Muscle layer of duodenum (tissue), 2 donors: Measurements from ENCODE around the gene CCDC186.

Experiments used
- H3K27ac ChIP-seq: one replicate; pipeline ENCODE4 v1.7.0; 2013; ENCODE audit warnings: mild to moderate bottlenecking, low read length
- H3K27me3 ChIP-seq: one replicate; pipeline ENCODE4 v1.7.0; 2013; ENCODE audit warnings: low read depth, mild to moderate bottlenecking, control low read depth, low read length
- H3K36me3 ChIP-seq, 2 donors: one replicate each; pipeline ENCODE4 v1.7.0; 2013; ENCODE audit warnings: low read length in 2 of 2, control low read depth in 1 of 2, mild to moderate bottlenecking in 1 of 2; ENCODE audit not compliant: insufficient read depth in 2 of 2, control insufficient read depth in 1 of 2
- H3K4me1 ChIP-seq, 2 donors: one replicate each; pipeline ENCODE4 v1.7.0; 2013; ENCODE audit warnings: low read length in 2 of 2, mild to moderate bottlenecking in 2 of 2, control low read depth in 1 of 2, moderate library complexity in 1 of 2; ENCODE audit not compliant: insufficient read depth in 2 of 2, control insufficient read depth in 1 of 2
- H3K4me3 ChIP-seq, 2 donors: one replicate each; pipeline ENCODE4 v1.7.0; 2013; ENCODE audit warnings: low read length in 2 of 2, low read depth in 1 of 2, mild to moderate bottlenecking in 1 of 2
- H3K9me3 ChIP-seq, 2 donors: one replicate each; pipeline ENCODE4 v1.7.0; 2013; ENCODE audit warnings: low read length in 2 of 2, control low read depth in 1 of 2, mild to moderate bottlenecking in 1 of 2; ENCODE audit not compliant: control insufficient read depth in 1 of 2
- donor health status: healthy.

CCDC186 gene

GRCh38 chr10:114081911-114082583, 92.0 kb downstream of the CCDC186 start:
- H3K27me3 ChIP-seq: no peaks in the 10 kb centered on the region
- H3K4me3 ChIP-seq: peak overlapping the region in 1 of 2 donors; percentile 12
- no peaks in the 10 kb centered on the region for H3K4me1 ChIP-seq
- no peak overlapping the region for H3K27ac ChIP-seq
- H3K36me3 ChIP-seq: no peaks in the 10 kb centered on the region
- H3K9me3 ChIP-seq: no peaks in the 10 kb centered on the region

DNA sequence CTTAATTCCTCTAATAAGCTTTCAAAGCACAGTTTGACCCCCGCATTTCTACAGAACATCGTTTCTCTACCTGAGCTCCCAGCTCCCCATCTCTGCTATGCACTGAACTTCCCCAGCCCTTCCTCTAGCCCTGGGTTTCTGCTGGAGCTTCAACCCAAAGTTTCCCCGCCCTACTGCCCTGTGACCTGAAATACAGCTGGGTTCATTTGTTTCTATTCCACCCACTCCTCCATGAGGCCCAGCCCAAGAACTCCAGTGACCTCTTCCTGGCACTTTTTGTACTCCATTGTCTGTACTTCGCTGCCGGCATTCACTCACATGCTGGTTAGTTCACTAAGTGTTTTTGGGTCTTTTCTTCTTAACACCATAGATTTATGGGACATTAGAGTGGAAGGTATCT, 94.6 kb downstream of the CCDC186 start:
- Histone ChIP-seq H3K27ac (no peak overlapping the region), H3K36me3 (no peaks in the 10 kb centered on the region), H3K9me3 (no peaks in the 10 kb centered on the region), H3K27me3 (no peaks in the 10 kb centered on the region), H3K4me1 (no peaks in the 10 kb centered on the region), H3K4me3 (no peak overlapping the region)

- no peaks in the 10 kb centered on the region for H3K9me3 ChIP-seq
- H3K36me3 ChIP-seq: no peaks in the 10 kb centered on the region
- H3K27ac ChIP-seq: no peak overlapping the region
- H3K27me3 ChIP-seq: no peaks in the 10 kb centered on the region
- no peaks in the 10 kb centered on the region for H3K4me1 ChIP-seq
- no peak overlapping the region for H3K4me3 ChIP-seq
Measured at GRCh38 chr10:114078346-114078745, 95.7 kb downstream of the CCDC186 start.

DNA sequence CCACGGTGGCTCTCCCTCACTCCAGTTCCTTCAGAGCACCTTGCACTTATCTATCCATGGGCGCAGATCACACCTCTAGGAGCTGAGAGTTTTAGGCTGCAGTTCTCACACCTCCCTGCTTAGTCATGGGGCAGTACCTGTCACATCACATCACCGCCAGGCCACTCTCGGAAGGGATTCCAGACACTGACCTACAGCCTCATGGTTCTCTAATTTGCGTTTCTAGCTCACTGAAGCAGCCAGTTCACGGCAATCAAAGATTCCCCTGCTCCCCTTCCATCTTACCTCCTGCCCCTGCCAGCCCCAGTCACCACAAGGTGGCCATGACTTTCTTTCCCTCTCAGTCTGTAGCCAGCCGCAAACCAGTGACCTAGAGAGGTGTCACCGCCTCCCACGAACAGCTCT, 96.2 kb downstream of the CCDC186 start:
- H3K4me3 ChIP-seq: no peak overlapping the region
- no peak overlapping the region for H3K27ac ChIP-seq
- no peaks in the 10 kb centered on the region for H3K9me3 ChIP-seq
- no peaks in the 10 kb centered on the region for H3K36me3 ChIP-seq
- H3K27me3 ChIP-seq: no peaks in the 10 kb centered on the region
- no peaks in the 10 kb centered on the region for H3K4me1 ChIP-seq

DNA sequence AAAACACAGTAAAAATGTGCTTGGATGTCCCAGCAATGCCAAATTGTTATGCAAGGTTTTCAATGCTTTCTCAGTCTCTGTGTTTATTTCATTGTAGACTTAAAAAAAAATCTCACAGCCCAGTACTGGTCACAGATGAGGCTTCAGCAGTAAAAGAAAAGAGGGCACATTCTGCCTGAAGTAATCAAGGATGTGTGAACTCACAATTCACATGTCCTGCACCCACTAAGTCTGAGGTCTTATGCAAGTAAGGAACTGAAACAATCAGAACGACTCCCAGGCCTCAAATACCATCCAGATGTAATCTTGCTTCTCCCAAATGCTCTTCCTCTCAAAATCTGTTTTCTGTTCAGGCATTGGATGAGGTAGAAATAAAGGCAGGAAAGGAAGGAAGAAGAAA, 96.7 kb downstream of the CCDC186 start:
- Histone ChIP-seq H3K4me3 (no peak overlapping the region), H3K27me3 (no peaks in the 10 kb centered on the region), H3K4me1 (no peaks in the 10 kb centered on the region)

GRCh38 chr10:114075093-114075492, 98.9 kb downstream of the CCDC186 start:
- Histone ChIP-seq H3K27ac (no peak overlapping the region), H3K27me3 (no peaks in the 10 kb centered on the region), H3K4me3 (no peak overlapping the region), H3K4me1 (no peaks in the 10 kb centered on the region), H3K9me3 (no peaks in the 10 kb centered on the region), H3K36me3 (no peaks in the 10 kb centered on the region)

More for the DNA sequence above, 96.7 kb downstream of the CCDC186 start:
- Histone ChIP-seq H3K36me3 (no peaks in the 10 kb centered on the region), H3K9me3 (no peaks in the 10 kb centered on the region), H3K27ac (no peak overlapping the region)

DNA sequence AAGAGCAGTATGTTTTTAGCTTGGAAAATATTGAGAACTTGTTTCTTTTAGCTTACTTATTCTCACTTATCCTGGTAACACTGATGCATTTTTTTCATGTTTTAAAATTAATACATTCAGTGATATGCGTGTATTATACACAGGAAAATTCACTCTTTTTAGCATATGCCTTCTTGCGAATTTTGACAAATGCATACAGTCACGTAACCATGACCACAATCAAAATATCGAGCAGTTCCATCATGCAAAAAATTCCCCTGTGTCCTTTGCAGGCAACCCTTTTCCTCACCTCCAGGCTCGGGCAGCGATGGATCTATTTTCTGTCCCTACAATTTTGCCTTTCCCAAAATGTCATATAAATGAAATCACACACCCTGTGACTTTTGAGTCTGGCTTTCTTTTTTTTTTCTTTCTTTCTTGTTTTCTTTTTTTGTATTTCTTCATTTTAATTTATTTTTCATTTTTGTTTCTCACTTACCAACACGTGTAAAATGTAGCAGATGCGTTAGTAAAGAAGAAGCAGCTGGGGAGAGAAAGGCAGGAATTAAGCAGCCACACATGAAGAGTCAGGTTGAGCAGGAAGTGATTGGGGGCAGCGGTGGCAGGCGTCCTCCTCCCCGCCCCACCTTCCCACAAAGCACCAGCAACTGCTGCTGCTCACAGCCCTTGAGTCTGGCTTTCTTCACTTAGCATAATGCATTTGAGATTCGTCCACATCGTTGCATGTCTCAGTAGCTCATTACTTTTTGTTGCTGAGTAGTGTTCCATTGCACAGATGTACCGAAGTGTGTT, 100.4 kb downstream of the CCDC186 start:
- Histone ChIP-seq H3K36me3 (no peaks in the 10 kb centered on the region), H3K9me3 (no peaks in the 10 kb centered on the region), H3K27me3 (no peaks in the 10 kb centered on the region), H3K4me1 (no peaks in the 10 kb centered on the region), H3K4me3 (no peak overlapping the region), H3K27ac (no peak overlapping the region)

- Histone ChIP-seq H3K27me3 (no peaks in the 10 kb centered on the region), H3K4me3 (no peak overlapping the region), H3K27ac (no peak overlapping the region), H3K36me3 (no peaks in the 10 kb centered on the region), H3K4me1 (peaks cover 0 to 8% of the 10 kb centered on the region in 2 donors), H3K9me3 (no peaks in the 10 kb centered on the region)
Measured at GRCh38 chr10:114071178-114071577, 102.8 kb downstream of the CCDC186 start.
